ENCODE results near the gene SGSH.

The SGSH gene

DNA sequence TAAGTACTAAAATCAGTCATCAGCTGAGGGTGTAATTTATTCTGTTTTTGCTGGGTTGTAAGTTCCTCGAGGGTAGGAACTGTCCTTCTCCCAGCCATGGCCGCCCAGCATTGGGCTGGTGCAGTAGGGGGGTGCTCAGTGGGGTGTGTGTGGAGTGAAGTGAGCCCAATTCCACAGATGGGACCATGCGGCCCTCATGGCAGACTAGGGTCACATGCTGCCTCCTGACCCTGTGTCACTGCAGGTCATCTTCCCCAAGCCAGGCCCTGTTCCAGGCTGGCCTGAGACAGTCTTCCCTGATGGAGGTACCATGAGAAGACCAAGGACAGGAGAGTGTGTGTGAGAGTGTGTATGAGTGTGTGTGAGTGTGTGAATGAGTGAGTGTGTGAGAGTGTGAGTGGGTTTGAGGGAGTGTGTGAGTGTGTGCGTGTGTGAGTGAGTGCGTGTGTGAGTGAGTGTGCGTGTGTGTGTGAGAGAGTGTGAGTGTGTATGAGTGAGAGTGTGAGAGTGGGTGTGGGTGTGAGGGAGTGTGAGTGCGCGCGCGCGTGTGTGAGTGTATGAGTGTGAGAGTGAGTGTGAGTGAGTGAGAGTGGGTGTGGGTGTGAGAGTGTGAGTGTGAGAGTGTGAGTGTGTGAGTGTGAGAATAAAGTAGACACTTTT lies 3.8 kb upstream of the SGSH start:
- Histone ChIP-seq H2AFZ (ENCODE audit: low read depth, low read length, severe bottlenecking) (no peak overlapping the region), H3K36me3 (ENCODE audit: low read length) (no peaks in the 10 kb centered on the region), H3K9me3 (ENCODE audit: insufficient read depth, low read length) (no peaks in the 10 kb centered on the region), H4K20me1 (ENCODE audit: low read depth, low read length) (no peaks in the 10 kb centered on the region), H3K4me3 (ENCODE audit: insufficient read depth, low read length, poor library complexity, severe bottlenecking) (no peak overlapping the region), H3K9me2 (replicated peaks; ENCODE audit: insufficient read depth, low read length) (no peaks in the 10 kb centered on the region), H3K27me3 (ENCODE audit: low read length) (no peaks in the 10 kb centered on the region), H3K27ac (ENCODE audit: low read depth, low read length) (no peak overlapping the region), H3K4me2 (ENCODE audit: low read depth, low read length, poor library complexity, severe bottlenecking) (no peak overlapping the region), H3F3A (ENCODE audit: insufficient read depth) (no peaks in the 10 kb centered on the region), H3K9ac (ENCODE audit: low read length) (no peak overlapping the region), H3K79me2 (ENCODE audit: insufficient read depth, low read length) (no peaks in the 10 kb centered on the region)
- TF ChIP-seq, protein P1, sequence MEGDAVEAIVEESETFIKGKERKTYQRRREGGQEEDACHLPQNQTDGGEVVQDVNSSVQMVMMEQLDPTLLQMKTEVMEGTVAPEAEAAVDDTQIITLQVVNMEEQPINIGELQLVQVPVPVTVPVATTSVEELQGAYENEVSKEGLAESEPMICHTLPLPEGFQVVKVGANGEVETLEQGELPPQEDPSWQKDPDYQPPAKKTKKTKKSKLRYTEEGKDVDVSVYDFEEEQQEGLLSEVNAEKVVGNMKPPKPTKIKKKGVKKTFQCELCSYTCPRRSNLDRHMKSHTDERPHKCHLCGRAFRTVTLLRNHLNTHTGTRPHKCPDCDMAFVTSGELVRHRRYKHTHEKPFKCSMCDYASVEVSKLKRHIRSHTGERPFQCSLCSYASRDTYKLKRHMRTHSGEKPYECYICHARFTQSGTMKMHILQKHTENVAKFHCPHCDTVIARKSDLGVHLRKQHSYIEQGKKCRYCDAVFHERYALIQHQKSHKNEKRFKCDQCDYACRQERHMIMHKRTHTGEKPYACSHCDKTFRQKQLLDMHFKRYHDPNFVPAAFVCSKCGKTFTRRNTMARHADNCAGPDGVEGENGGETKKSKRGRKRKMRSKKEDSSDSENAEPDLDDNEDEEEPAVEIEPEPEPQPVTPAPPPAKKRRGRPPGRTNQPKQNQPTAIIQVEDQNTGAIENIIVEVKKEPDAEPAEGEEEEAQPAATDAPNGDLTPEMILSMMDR (IDR thresholded peaks at IDR 0.05; ENCODE audit: insufficient read depth, low read length, poor library complexity, severe bottlenecking) = no peak
- TF ChIP-seq EZH2phosphoT487 (conservative IDR thresholded peaks at IDR 0.05; ENCODE audit: low read length) = no peak

DNA sequence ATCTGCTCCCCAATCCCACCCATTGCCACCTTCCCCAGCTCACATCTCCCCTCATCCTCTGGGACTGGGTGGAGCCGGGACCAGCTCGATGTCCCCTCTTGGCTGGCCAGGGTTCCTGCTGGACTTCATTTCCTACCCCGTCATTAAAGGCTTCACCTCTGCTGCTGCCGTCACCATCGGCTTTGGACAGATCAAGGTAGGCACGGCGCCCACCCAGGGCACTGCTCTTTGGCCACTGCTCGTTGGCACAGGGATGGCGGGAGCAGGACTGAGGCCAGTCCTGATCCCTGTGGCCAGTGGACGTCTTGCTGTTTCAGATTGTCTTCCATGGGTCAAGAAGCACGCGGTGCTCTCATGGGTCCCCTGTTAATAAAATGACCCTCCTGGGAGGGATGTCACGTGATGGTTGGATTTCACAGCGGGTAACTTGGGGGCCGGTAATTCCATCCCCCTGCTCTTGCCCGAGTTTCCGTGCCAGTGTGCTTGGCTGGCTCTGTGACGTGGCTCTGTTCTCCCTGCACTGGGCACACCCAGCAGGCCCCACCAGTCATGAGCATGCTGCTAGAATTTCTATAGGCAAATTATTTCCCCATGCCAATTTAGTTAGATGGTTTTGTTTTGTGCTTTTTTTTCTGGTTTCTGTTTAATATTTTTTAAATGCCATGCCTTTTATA lies 3.1 kb upstream of the SGSH start:
- Histone ChIP-seq H3K9me3 (ENCODE audit: insufficient read depth, low read length) (no peaks in the 10 kb centered on the region), H3K79me2 (ENCODE audit: insufficient read depth, low read length) (no peaks in the 10 kb centered on the region), H3K27me3 (ENCODE audit: low read length) (no peaks in the 10 kb centered on the region), H3K9ac (ENCODE audit: low read length) (no peak overlapping the region), H3K36me3 (ENCODE audit: low read length) (no peaks in the 10 kb centered on the region), H3K4me3 (ENCODE audit: insufficient read depth, low read length, poor library complexity, severe bottlenecking) (no peak overlapping the region), H4K20me1 (ENCODE audit: low read depth, low read length) (no peaks in the 10 kb centered on the region), H2AFZ (ENCODE audit: low read depth, low read length, severe bottlenecking) (no peak overlapping the region), H3K27ac (ENCODE audit: low read depth, low read length) (no peak overlapping the region), H3F3A (ENCODE audit: insufficient read depth) (no peaks in the 10 kb centered on the region), H3K4me2 (ENCODE audit: low read depth, low read length, poor library complexity, severe bottlenecking) (no peak overlapping the region), H3K9me2 (replicated peaks; ENCODE audit: insufficient read depth, low read length) (no peaks in the 10 kb centered on the region)
- TF ChIP-seq EZH2phosphoT487 (conservative IDR thresholded peaks at IDR 0.05; ENCODE audit: low read length) = no peak
- TF ChIP-seq, protein P1 (IDR thresholded peaks at IDR 0.05; ENCODE audit: insufficient read depth, low read length, poor library complexity, severe bottlenecking) = no peak

DNA sequence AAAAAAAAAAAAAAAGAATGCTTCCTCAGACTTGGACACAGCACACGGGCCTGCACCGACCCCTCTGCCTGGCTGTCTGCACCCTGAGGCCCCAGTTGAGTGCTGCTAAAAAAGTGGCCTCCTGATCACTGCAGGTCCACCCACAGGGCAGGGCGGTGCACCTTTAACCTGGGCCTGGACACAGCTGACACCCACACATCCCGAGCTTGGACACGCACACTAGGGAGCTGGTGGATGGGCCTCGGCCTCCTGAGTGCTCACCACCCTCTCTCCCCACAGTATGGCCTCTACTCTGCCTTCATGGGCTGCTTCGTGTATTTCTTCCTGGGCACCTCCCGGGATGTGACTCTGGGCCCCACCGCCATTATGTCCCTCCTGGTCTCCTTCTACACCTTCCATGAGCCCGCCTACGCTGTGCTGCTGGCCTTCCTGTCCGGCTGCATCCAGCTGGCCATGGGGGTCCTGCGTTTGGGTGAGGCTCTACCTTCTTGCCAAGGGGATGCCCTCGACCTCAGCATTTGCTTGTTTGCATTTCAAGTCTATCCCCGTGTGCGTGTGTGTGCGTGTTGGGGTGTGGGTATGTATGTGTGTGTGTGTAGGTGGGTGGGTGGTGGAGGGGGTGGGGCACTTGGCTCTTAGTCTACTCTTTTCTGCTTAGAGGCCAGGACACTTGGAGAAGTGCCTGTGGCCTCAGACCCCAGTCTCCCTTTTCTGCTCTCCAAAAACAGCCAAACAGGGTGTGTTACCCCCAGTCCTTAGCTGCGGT lies 2.4 kb upstream of the SGSH start:
- H3K9ac ChIP-seq (ENCODE audit: low read length) = no peak overlapping the region
- H3K27ac ChIP-seq (ENCODE audit: low read depth, low read length) = no peak overlapping the region
- no peak overlapping the region for H3K4me2 ChIP-seq (ENCODE audit: low read depth, low read length, poor library complexity, severe bottlenecking)
- H3F3A ChIP-seq (ENCODE audit: insufficient read depth) = no peaks in the 10 kb centered on the region
- no peak overlapping the region for H3K4me3 ChIP-seq (ENCODE audit: insufficient read depth, low read length, poor library complexity, severe bottlenecking)
- no peaks in the 10 kb centered on the region for H3K9me3 ChIP-seq (ENCODE audit: insufficient read depth, low read length)
- no peaks in the 10 kb centered on the region for H4K20me1 ChIP-seq (ENCODE audit: low read depth, low read length)
- no peaks in the 10 kb centered on the region for H3K79me2 ChIP-seq (ENCODE audit: insufficient read depth, low read length)
- H3K27me3 ChIP-seq (ENCODE audit: low read length) = no peaks in the 10 kb centered on the region
- no peak for TF ChIP-seq EZH2phosphoT487 (conservative IDR thresholded peaks at IDR 0.05; ENCODE audit: low read length)
- TF ChIP-seq, protein P1 (IDR thresholded peaks at IDR 0.05; ENCODE audit: insufficient read depth, low read length, poor library complexity, severe bottlenecking) = no peak
- H3K9me2 ChIP-seq (replicated peaks; ENCODE audit: insufficient read depth, low read length) = no peaks in the 10 kb centered on the region
- H3K36me3 ChIP-seq (ENCODE audit: low read length) = no peaks in the 10 kb centered on the region
- no peak overlapping the region for H2AFZ ChIP-seq (ENCODE audit: low read depth, low read length, severe bottlenecking)
